HepG2 (cell line): ENCODE results near the gene BCL2L1. TPM values are rescaled to one million over a fixed set of nuclear protein-coding genes. Genes with fewer than 3 reads are reported as not detected.

Experiments
- ATF2 ChIP-seq: sonication (generic); formaldehyde crosslinking; IDR thresholded peaks from 2 replicates; pipeline ENCODE4 v1.4.0; 2020; ENCODE audit warnings: missing genetic modification reagents
- CBX2 ChIP-seq, 2 experiments: fragments of 200-600 bp in 1 of 2; sonication (generic); formaldehyde crosslinking in 1 of 2; IDR thresholded peaks; 2 replicates each; pipeline versions ENCODE4 v1.7.0 to v1.8.1; 2018 to 2022; ENCODE audit warnings: low read depth in 2 of 2, low read length in 1 of 2, mild to moderate bottlenecking in 1 of 2, missing genetic modification reagents in 1 of 2
- DBP ChIP-seq: sonication (generic); formaldehyde crosslinking; IDR thresholded peaks from 2 replicates; pipeline ENCODE4 v1.4.0; 2020; ENCODE audit warnings: missing genetic modification reagents; ENCODE audit errors: not compliant biosample characterization
- DNMT1 ChIP-seq: sonication (generic); formaldehyde crosslinking; IDR thresholded peaks from 2 replicates; pipeline ENCODE4 v1.5.1; 2020; ENCODE audit warnings: mild to moderate bottlenecking, missing genetic modification reagents
- HIC2 ChIP-seq: sonication (generic); formaldehyde crosslinking; IDR thresholded peaks from 2 replicates; pipeline ENCODE4 v1.9.0; 2022; ENCODE audit warnings: low read depth, missing genetic modification reagents
- HNF1A ChIP-seq, 2 experiments: sonication (generic) in 1 of 2; formaldehyde crosslinking in 1 of 2; IDR thresholded peaks; 2 replicates each; pipeline versions ENCODE4 v1.4.0 to v1.6.1; 2016 to 2020; ENCODE audit warnings: borderline replicate concordance in 1 of 2, low read depth in 1 of 2, mild to moderate bottlenecking in 1 of 2, missing genetic modification reagents in 1 of 2
- MEF2D ChIP-seq: sonication (generic); formaldehyde crosslinking; IDR thresholded peaks from 2 replicates; pipeline ENCODE4 v1.5.1; 2020; ENCODE audit warnings: mild to moderate bottlenecking, missing genetic modification reagents
- NFE2L2 ChIP-seq: fragments of 150-350 bp; IDR thresholded peaks from 2 replicates; pipeline ENCODE4 v1.6.1; 2014; ENCODE audit warnings: low read length
- NR1H2 ChIP-seq: sonication (generic); formaldehyde crosslinking; IDR thresholded peaks from 2 replicates; pipeline ENCODE4 v1.8.1; 2022; ENCODE audit warnings: low read depth, missing genetic modification reagents, borderline replicate concordance
- SIN3A ChIP-seq: IDR thresholded peaks from 2 replicates; pipeline ENCODE4 v1.6.1; 2011; ENCODE audit warnings: low read depth, mild to moderate bottlenecking, control low read depth, low read length, borderline replicate concordance
- SP5 ChIP-seq: IDR thresholded peaks from 2 replicates; pipeline ENCODE4 v1.6.1; 2016; ENCODE audit warnings: low read depth, borderline replicate concordance
- ZNF567 ChIP-seq: sonication (generic); formaldehyde crosslinking; IDR thresholded peaks from 2 replicates; pipeline ENCODE4 v1.8.1; 2023; ENCODE audit warnings: mild to moderate bottlenecking, missing genetic modification reagents, borderline replicate concordance
- ZNF75D ChIP-seq: sonication (generic); formaldehyde crosslinking; IDR thresholded peaks from 2 replicates; pipeline ENCODE4 v1.8.1; 2023; ENCODE audit warnings: missing genetic modification reagents, mild to moderate bottlenecking, borderline replicate concordance
- ZNF777 ChIP-seq: sonication (generic); formaldehyde crosslinking; IDR thresholded peaks from 2 replicates; pipeline ENCODE4 v1.4.0; 2020; ENCODE audit warnings: missing genetic modification reagents
- polyA plus RNA-seq, 8 experiments: library from polyadenylated mRNA; depleted of rRNA in 3 of 8; stranded (reverse) in 7 of 8; unstranded in 1 of 8; fragments of >200 nt; fragmentation: Illumina TruSeq in 4 of 8; extraction: Trizol in 4 of 8; gene quantifications; 2 replicates each; pipeline versions ENCODE4 v1.2.1 to v1.2.3, GENCODE V29; 2011 to 2016; ENCODE audit warnings: low read depth in 4 of 8, missing spikeins in 1 of 8, mixed read lengths in 1 of 8; ENCODE audit not compliant: insufficient read depth in 1 of 8
- total RNA-seq, 5 experiments: library from RNA; depleted of rRNA; stranded (reverse); fragments of >200 nt; fragmentation: Illumina TruSeq; extraction: Trizol; gene quantifications; 2 replicates each; pipeline ENCODE4 v1.2.3, GENCODE V29; 2016; ENCODE audit warnings: low read depth in 1 of 5
- TF ChIP-seq, protein P1 (sequence below): sonication (generic); formaldehyde crosslinking; IDR thresholded peaks from 2 replicates; pipeline ENCODE4 v1.5.0; 2020; ENCODE audit warnings: mild to moderate bottlenecking, missing genetic modification reagents
- TF ChIP-seq, protein P2 (sequence below): IDR thresholded peaks from 2 replicates; pipeline ENCODE4 v1.6.1; 2016; ENCODE audit warnings: mild to moderate bottlenecking, missing biosample characterization, missing genetic modification reagents

The BCL2L1 gene
- total and polyA plus RNA-seq, 2 of the 13 experiments (the other 11 are each of a cell fraction or from before 2014, with no cell fraction given), result 164 to 258 TPM

- TF ChIP-seq MEF2D, result no peak; the same call in 1 of the 2 replicates
- no peak for TF ChIP-seq ATF2
- TF ChIP-seq NR1H2 (CRISPR knock-in tag), result no peak
- TF ChIP-seq SIN3A, result no peak
- no peak for TF ChIP-seq NFE2L2
- TF ChIP-seq HIC2 (CRISPR knock-in tag), result no peak
- no peak for TF ChIP-seq DBP (CRISPR knock-in tag)
- TF ChIP-seq ZNF777, result no peak
- TF ChIP-seq HNF1A (IDR thresholded peaks at IDR 0.05; ENCODE audit: low read depth), result peak; percentile 43
- TF ChIP-seq HNF1A (CRISPR knock-in tag; IDR thresholded peaks at IDR 0.05; ENCODE audit: borderline replicate concordance), result peak; percentile 77; the same call in 1 of the 2 replicates
- TF ChIP-seq, protein P1, sequence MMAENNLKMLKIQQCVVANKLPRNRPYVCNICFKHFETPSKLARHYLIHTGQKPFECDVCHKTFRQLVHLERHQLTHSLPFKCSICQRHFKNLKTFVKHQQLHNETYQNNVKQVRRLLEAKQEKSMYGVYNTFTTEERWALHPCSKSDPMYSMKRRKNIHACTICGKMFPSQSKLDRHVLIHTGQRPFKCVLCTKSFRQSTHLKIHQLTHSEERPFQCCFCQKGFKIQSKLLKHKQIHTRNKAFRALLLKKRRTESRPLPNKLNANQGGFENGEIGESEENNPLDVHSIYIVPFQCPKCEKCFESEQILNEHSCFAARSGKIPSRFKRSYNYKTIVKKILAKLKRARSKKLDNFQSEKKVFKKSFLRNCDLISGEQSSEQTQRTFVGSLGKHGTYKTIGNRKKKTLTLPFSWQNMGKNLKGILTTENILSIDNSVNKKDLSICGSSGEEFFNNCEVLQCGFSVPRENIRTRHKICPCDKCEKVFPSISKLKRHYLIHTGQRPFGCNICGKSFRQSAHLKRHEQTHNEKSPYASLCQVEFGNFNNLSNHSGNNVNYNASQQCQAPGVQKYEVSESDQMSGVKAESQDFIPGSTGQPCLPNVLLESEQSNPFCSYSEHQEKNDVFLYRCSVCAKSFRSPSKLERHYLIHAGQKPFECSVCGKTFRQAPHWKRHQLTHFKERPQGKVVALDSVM (CRISPR knock-in tag), result no peak
- TF ChIP-seq DNMT1 (CRISPR knock-in tag), result no peak
- TF ChIP-seq CBX2 (IDR thresholded peaks at IDR 0.05; ENCODE audit: low read depth, low read length), result no peak
- no peak for TF ChIP-seq CBX2 (CRISPR knock-in tag; IDR thresholded peaks at IDR 0.05; ENCODE audit: low read depth)
- TF ChIP-seq, protein P2, sequence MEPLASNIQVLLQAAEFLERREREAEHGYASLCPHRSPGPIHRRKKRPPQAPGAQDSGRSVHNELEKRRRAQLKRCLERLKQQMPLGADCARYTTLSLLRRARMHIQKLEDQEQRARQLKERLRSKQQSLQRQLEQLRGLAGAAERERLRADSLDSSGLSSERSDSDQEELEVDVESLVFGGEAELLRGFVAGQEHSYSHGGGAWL (CRISPR knock-in tag), result 0 out of 2 replicates have a peak, but pooled peaks have one; percentile 41
- TF ChIP-seq ZNF567 (CRISPR knock-in tag), result no peak
- peak; percentile 97 for TF ChIP-seq SP5 (CRISPR knock-in tag)
- no peak for TF ChIP-seq ZNF75D (CRISPR knock-in tag)
Measured at GRCh38 chr20:31712564-31713311, 9.9 kb downstream of the BCL2L1 start (continued).
